HEK293 (cell line): ENCODE data around the gene FAM184A.

Experiments used
- CTCF ChIA-PET: fragments of 350-600 bp; formaldehyde crosslinking; extraction: SDS; loops from one replicate; lab custom pipeline; 2021; ENCODE audit warnings: antibody characterized with exemption; lab: Yijun Ruan, JAX
- POLR2A ChIA-PET: fragments of 300-600 bp; formaldehyde crosslinking; extraction: SDS; loops from one replicate; lab custom pipeline; 2020; ENCODE audit warnings: antibody characterized with exemption, inconsistent platforms; lab: Yijun Ruan, JAX
- H3K27ac ChIP-seq: fragments of 200-500 bp; sonication (Bioruptor generic); 2 replicates; pipeline ENCODE4 v1.5.1; 2014; ENCODE audit warnings: low read depth, low read length, control low read depth, inconsistent platforms; ENCODE audit errors: extremely low read depth
- H3K36me3 ChIP-seq, 2 experiments: fragments of 200-500 bp in 1 of 2; sonication (Bioruptor generic) in 1 of 2; 1 replicate in 1 of 2; 2 replicates in 1 of 2; pipeline ENCODE4 v1.5.1; 2014 to 2017; ENCODE audit warnings: inconsistent platforms in 2 of 2, low read length in 2 of 2; ENCODE audit not compliant: control insufficient read depth in 2 of 2, insufficient read depth in 1 of 2
- H3K4me1 ChIP-seq: fragments of 200-500 bp; sonication (Bioruptor generic); 2 replicates; pipeline ENCODE4 v1.5.1; 2014; ENCODE audit warnings: mild to moderate bottlenecking, low read length, inconsistent platforms; ENCODE audit not compliant: control insufficient read depth, insufficient read depth
- H3K4me3 ChIP-seq: 2 replicates; pipeline ENCODE4 v1.5.1; 2011; ENCODE audit warnings: low read depth, mild to moderate bottlenecking, control low read depth, low read length, moderate library complexity
- H3K9me3 ChIP-seq: fragments of 200-500 bp; sonication (Bioruptor generic); 2 replicates; pipeline ENCODE4 v1.5.1; 2014; ENCODE audit warnings: low read depth, low read length, inconsistent platforms; ENCODE audit not compliant: control insufficient read depth, insufficient read depth
- EGR2 ChIP-seq: fragments of 450-650 bp; formaldehyde crosslinking; IDR thresholded peaks from 2 replicates; pipeline ENCODE4 v1.5.1; 2016; ENCODE audit warnings: low read depth, missing biosample characterization, missing genetic modification characterization
- GLI2 ChIP-seq: fragments of 450-650 bp; formaldehyde crosslinking; IDR thresholded peaks from 2 replicates; pipeline ENCODE4; 2017; ENCODE audit warnings: missing biosample characterization, missing genetic modification characterization, low read depth, borderline replicate concordance
- KLF9 ChIP-seq: fragments of 450-650 bp; formaldehyde crosslinking; IDR thresholded peaks from 2 replicates; pipeline ENCODE4 v1.5.1; 2016; ENCODE audit warnings: missing biosample characterization, missing genetic modification characterization, low read depth
- REPIN1 ChIP-seq: fragments of 450-650 bp; formaldehyde crosslinking; IDR thresholded peaks from 2 replicates; pipeline ENCODE4 v1.5.1; 2017; ENCODE audit warnings: missing biosample characterization, missing genetic modification characterization, low read depth
- ZNF140 ChIP-seq: fragments of 450-650 bp; formaldehyde crosslinking; IDR thresholded peaks from 2 replicates; pipeline ENCODE4 v1.5.1; 2016; ENCODE audit warnings: missing biosample characterization, missing genetic modification characterization
- ZNF23 ChIP-seq: fragments of 450-650 bp; formaldehyde crosslinking; IDR thresholded peaks from 2 replicates; pipeline ENCODE4 v1.5.1; 2016; ENCODE audit warnings: missing biosample characterization, missing genetic modification characterization, borderline replicate concordance
- ZNF266 ChIP-seq: fragments of 450-650 bp; formaldehyde crosslinking; IDR thresholded peaks from 2 replicates; pipeline ENCODE4 v1.5.1; 2016; ENCODE audit warnings: missing biosample characterization, missing genetic modification characterization, low read depth
- ZNF335 ChIP-seq: fragments of 450-650 bp; formaldehyde crosslinking; conservative IDR thresholded peaks from 2 replicates; pipeline ENCODE4 v1.5.1; 2016; ENCODE audit warnings: missing biosample characterization, missing genetic modification characterization
- ZNF394 ChIP-seq: fragments of 450-650 bp; formaldehyde crosslinking; IDR thresholded peaks from 2 replicates; pipeline ENCODE4 v1.5.1; 2016; ENCODE audit warnings: missing biosample characterization, missing genetic modification characterization, mild to moderate bottlenecking, moderate library complexity, borderline replicate concordance
- ZNF558 ChIP-seq: fragments of 450-650 bp; formaldehyde crosslinking; IDR thresholded peaks from 2 replicates; pipeline ENCODE4 v1.5.1; 2016; ENCODE audit warnings: missing biosample characterization, missing genetic modification characterization
- ZNF561 ChIP-seq: fragments of 450-650 bp; IDR thresholded peaks from 2 replicates; pipeline ENCODE4 v1.5.1; 2018; ENCODE audit warnings: missing biosample characterization, missing genetic modification characterization, borderline replicate concordance
- ZNF571 ChIP-seq: fragments of 450-650 bp; formaldehyde crosslinking; IDR thresholded peaks from 2 replicates; pipeline ENCODE4 v1.5.0; 2017; ENCODE audit warnings: missing biosample characterization, missing genetic modification characterization
- ZNF623 ChIP-seq: fragments of 450-650 bp; formaldehyde crosslinking; IDR thresholded peaks from 2 replicates; pipeline ENCODE4 v1.5.1; 2016; ENCODE audit warnings: missing biosample characterization, missing genetic modification characterization
- ZNF664 ChIP-seq: fragments of 450-650 bp; formaldehyde crosslinking; IDR thresholded peaks from 2 replicates; pipeline ENCODE4 v1.5.1; 2016; ENCODE audit warnings: missing biosample characterization, missing genetic modification characterization
- ZNF830 ChIP-seq: fragments of 450-650 bp; IDR thresholded peaks from 2 replicates; pipeline ENCODE4 v1.5.0; 2018; ENCODE audit warnings: missing biosample characterization, missing genetic modification characterization, low read depth, mild to moderate bottlenecking, moderate library complexity
- TF ChIP-seq, protein P1 (sequence below): fragments of 450-650 bp; formaldehyde crosslinking; conservative IDR thresholded peaks from 2 replicates; pipeline ENCODE4 v1.5.1; 2016; ENCODE audit warnings: low read depth, missing biosample characterization, missing genetic modification characterization
- TF ChIP-seq, protein P2 (sequence below): fragments of 450-650 bp; formaldehyde crosslinking; IDR thresholded peaks from 2 replicates; pipeline ENCODE4 v1.5.1; 2016; ENCODE audit warnings: missing biosample characterization, missing genetic modification characterization
- TF ChIP-seq, protein P3 (sequence below): fragments of 450-650 bp; formaldehyde crosslinking; IDR thresholded peaks from 2 replicates; pipeline ENCODE4 v1.5.1; 2017; ENCODE audit warnings: missing biosample characterization, missing genetic modification characterization
- TF ChIP-seq, protein P4 (sequence below): fragments of 450-650 bp; formaldehyde crosslinking; IDR thresholded peaks from 2 replicates; pipeline ENCODE4 v1.5.1; 2016; ENCODE audit warnings: missing biosample characterization, missing genetic modification characterization

FAM184A gene

DNA sequence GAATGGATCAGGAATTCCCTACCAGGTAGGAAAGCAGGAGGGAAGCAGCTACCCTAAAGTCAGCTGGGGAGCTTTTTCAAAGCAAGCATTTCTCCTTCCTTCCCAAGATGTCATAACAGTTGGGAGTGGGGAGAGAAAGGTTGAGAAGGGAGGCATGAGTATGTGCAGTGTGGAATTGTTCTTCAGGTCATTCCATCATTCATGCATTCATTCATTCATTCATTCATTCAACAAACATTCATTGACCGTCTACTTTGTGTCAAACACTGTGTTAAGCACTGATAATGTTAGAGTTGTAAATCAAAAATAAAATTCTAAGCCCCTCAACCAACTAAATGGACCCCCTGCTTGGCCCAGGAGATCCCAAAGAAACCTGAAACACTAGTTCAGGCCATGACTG is 49.2 kb upstream of the FAM184A start (continued):
- TF ChIP-seq, protein P1, sequence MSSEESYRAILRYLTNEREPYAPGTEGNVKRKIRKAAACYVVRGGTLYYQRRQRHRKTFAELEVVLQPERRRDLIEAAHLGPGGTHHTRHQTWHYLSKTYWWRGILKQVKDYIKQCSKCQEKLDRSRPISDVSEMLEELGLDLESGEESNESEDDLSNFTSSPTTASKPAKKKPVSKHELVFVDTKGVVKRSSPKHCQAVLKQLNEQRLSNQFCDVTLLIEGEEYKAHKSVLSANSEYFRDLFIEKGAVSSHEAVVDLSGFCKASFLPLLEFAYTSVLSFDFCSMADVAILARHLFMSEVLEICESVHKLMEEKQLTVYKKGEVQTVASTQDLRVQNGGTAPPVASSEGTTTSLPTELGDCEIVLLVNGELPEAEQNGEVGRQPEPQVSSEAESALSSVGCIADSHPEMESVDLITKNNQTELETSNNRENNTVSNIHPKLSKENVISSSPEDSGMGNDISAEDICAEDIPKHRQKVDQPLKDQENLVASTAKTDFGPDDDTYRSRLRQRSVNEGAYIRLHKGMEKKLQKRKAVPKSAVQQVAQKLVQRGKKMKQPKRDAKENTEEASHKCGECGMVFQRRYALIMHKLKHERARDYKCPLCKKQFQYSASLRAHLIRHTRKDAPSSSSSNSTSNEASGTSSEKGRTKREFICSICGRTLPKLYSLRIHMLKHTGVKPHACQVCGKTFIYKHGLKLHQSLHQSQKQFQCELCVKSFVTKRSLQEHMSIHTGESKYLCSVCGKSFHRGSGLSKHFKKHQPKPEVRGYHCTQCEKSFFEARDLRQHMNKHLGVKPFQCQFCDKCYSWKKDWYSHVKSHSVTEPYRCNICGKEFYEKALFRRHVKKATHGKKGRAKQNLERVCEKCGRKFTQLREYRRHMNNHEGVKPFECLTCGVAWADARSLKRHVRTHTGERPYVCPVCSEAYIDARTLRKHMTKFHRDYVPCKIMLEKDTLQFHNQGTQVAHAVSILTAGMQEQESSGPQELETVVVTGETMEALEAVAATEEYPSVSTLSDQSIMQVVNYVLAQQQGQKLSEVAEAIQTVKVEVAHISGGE (tag by site-specific recombination), result no peak
- no peak for TF ChIP-seq ZNF335
- no peak for TF ChIP-seq ZNF830 (tag by site-specific recombination)
- TF ChIP-seq, all 188 proteins: peak for 0

DNA sequence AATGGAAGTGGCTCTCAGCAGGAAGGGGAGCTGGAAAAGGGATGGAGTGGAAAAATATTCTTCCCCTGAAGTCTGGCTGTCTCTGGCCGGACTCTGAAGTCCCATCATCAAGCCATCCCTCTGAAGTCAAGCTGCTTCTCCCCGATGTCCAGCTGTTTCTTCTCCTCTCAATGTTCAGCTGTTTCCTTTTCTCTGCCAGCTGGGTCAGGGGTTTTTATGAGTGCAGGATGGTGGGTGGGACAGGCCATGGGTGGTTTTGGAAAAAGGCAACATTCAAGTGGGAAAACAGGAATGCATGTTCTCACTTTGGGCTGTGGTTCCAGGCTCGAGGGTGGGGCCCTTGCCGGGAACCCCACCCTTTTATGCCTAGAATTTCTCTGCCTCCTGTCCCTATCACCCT is 48.4 kb upstream of the FAM184A start:
- peaks cover 4% of the 10 kb centered on the region for H3K4me1 ChIP-seq
- H3K9me3 ChIP-seq, result no peaks in the 10 kb centered on the region
- CTCF ChIA-PET, result interaction anchor here (0.7 to 1.1 kb wide), 2 partner anchors 12 to 401 kb away, joined by 3 read pairs; no protein-coding TSS in a partner anchor
- TF ChIP-seq REPIN1 (tag by site-specific recombination), result no peak
- no peak for TF ChIP-seq ZNF561 (tag by site-specific recombination)
- no peak for TF ChIP-seq ZNF664 (tag by site-specific recombination)
- TF ChIP-seq, protein P2, sequence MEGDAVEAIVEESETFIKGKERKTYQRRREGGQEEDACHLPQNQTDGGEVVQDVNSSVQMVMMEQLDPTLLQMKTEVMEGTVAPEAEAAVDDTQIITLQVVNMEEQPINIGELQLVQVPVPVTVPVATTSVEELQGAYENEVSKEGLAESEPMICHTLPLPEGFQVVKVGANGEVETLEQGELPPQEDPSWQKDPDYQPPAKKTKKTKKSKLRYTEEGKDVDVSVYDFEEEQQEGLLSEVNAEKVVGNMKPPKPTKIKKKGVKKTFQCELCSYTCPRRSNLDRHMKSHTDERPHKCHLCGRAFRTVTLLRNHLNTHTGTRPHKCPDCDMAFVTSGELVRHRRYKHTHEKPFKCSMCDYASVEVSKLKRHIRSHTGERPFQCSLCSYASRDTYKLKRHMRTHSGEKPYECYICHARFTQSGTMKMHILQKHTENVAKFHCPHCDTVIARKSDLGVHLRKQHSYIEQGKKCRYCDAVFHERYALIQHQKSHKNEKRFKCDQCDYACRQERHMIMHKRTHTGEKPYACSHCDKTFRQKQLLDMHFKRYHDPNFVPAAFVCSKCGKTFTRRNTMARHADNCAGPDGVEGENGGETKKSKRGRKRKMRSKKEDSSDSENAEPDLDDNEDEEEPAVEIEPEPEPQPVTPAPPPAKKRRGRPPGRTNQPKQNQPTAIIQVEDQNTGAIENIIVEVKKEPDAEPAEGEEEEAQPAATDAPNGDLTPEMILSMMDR (tag by site-specific recombination), result no peak
- no peak for TF ChIP-seq EGR2 (tag by site-specific recombination)
- TF ChIP-seq KLF9 (tag by site-specific recombination), result no peak
- no peak for TF ChIP-seq ZNF140 (tag by site-specific recombination)
- no peak for TF ChIP-seq ZNF558 (tag by site-specific recombination)
- TF ChIP-seq GLI2, result no peak
- TF ChIP-seq ZNF23 (tag by site-specific recombination), result no peak
- TF ChIP-seq, protein P3, sequence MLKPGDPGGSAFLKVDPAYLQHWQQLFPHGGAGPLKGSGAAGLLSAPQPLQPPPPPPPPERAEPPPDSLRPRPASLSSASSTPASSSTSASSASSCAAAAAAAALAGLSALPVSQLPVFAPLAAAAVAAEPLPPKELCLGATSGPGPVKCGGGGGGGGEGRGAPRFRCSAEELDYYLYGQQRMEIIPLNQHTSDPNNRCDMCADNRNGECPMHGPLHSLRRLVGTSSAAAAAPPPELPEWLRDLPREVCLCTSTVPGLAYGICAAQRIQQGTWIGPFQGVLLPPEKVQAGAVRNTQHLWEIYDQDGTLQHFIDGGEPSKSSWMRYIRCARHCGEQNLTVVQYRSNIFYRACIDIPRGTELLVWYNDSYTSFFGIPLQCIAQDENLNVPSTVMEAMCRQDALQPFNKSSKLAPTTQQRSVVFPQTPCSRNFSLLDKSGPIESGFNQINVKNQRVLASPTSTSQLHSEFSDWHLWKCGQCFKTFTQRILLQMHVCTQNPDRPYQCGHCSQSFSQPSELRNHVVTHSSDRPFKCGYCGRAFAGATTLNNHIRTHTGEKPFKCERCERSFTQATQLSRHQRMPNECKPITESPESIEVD (tag by site-specific recombination), result no peak
- TF ChIP-seq, protein P4, sequence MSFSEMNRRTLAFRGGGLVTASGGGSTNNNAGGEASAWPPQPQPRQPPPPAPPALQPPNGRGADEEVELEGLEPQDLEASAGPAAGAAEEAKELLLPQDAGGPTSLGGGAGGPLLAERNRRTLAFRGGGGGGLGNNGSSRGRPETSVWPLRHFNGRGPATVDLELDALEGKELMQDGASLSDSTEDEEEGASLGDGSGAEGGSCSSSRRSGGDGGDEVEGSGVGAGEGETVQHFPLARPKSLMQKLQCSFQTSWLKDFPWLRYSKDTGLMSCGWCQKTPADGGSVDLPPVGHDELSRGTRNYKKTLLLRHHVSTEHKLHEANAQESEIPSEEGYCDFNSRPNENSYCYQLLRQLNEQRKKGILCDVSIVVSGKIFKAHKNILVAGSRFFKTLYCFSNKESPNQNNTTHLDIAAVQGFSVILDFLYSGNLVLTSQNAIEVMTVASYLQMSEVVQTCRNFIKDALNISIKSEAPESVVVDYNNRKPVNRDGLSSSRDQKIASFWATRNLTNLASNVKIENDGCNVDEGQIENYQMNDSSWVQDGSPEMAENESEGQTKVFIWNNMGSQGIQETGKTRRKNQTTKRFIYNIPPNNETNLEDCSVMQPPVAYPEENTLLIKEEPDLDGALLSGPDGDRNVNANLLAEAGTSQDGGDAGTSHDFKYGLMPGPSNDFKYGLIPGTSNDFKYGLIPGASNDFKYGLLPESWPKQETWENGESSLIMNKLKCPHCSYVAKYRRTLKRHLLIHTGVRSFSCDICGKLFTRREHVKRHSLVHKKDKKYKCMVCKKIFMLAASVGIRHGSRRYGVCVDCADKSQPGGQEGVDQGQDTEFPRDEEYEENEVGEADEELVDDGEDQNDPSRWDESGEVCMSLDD, result no peak
- TF ChIP-seq ZNF623 (tag by site-specific recombination), result no peak
- TF ChIP-seq ZNF266 (tag by site-specific recombination), result no peak
- TF ChIP-seq ZNF571, result no peak
- no peak for TF ChIP-seq ZNF394 (tag by site-specific recombination)
- no peak overlapping the region for H3K27ac ChIP-seq
- no peak overlapping the region for H3K4me3 ChIP-seq
- no peaks in the 10 kb centered on the region for H3K36me3 ChIP-seq
- POLR2A ChIA-PET, result no interaction called here
